NCI-H2107 (cell line): ENCODE data around the gene FTSJ1.

Source experiments
- DNase-seq: peaks from one replicate; lab custom pipeline; 2025; lab: John Stamatoyannopoulos, UW

The FTSJ1 gene

GRCh38 chrX:48470833-48471118 is 5.2 kb upstream of the FTSJ1 start:
- DNase-seq = no peak

DNA sequence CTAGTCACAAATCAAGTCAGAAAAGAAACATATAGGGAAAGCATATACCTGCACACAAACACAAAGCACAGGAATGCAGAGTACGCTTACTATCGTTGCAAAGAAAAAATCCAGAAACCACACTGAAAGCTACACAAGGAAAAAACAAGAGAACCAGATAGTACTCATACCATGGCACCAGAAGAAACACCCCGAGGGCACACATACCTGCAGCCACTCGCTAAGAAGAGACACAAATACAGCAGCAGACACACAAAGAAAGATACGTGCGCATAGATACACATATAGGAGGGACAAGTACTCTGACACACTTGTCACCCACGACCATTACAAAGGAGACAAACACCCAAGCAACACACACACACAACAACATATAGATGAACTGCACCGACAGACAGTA is 4.5 kb upstream of the FTSJ1 start:
- no peak for DNase-seq

GRCh38 chrX:48472225-48472624 is 3.8 kb upstream of the FTSJ1 start:
- DNase-seq = no peak

- DNase-seq = no peak
Measured at GRCh38 chrX:48472851-48473703, 2.9 kb upstream of the FTSJ1 start.

DNA sequence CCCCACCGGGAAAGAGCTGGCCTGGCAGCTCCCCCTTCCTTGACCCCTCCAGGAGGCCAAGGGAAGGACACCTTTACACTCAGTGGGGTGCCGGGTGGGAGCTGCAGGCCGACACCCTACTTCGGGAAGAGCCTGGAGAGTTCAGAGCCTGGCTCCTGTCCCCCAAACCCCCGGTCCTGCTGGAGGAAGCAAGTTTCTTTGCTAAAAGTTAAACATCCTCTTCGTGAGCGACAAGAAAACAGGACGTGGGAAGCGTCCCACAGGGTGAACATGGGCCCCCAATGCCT is 2.4 kb upstream of the FTSJ1 start:
- no peak for DNase-seq

DNA sequence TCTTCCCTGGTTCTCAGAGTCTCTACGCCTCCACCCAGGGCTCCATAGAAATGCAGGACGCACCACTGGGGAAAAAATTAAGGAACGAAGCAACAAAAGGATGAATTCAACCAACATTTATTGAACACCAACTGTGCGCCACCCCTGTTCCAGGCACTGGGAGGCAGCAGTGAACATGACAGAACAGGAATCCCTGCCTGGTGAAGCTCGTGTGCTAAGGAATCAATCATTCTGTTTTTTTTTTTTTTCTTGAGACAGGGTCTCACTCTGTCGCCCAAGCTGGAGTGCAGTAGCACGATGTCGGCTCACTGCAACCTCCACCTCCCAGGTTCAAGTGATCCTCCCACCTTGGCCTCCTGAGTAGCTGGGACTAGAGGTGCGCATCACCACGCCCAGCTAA is 1.9 kb upstream of the FTSJ1 start:
- DNase-seq = no peak

DNA sequence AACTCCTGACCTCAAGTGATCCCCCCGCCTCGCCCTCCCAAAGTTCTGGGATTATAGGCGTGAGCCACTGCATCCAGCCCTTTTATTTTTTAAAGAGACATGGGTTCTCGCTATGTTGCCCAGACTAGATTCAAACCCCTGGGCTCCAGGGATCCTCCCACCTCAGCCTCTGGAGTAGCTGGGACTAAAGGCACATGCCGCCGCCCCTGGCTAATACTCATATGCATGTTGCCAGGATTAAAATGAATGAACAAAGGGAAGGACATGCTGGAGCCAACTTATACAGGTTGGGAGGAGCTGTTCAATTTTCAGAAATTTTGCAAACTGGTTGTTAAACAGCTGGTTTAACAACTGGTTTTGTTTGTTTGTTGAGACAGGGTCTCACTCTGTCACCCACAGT is 1.4 kb upstream of the FTSJ1 start:
- no peak for DNase-seq

DNA sequence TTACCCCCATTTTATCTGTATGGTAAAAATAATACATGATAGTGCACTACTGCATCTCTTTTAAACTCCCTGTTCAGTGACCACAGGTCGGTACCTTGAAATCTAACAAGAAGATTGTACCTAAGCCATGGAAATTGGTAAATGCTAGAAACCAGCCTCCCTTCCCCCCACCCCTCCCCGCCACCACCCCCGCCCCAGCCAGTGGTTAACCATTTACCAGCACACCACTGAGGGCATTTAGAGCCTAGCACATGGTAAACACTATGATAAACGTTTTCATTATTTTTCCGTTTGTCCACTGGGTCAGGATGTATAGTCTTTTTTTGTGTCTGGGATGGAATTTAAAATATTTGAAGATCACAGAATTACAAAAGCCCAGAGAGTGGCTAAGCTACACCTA is 703 bp upstream of the FTSJ1 start:
- DNase-seq = no peak

GRCh38 chrX:48476919-48477318 is 920 bp downstream of the FTSJ1 start:
- no peak for DNase-seq

DNA sequence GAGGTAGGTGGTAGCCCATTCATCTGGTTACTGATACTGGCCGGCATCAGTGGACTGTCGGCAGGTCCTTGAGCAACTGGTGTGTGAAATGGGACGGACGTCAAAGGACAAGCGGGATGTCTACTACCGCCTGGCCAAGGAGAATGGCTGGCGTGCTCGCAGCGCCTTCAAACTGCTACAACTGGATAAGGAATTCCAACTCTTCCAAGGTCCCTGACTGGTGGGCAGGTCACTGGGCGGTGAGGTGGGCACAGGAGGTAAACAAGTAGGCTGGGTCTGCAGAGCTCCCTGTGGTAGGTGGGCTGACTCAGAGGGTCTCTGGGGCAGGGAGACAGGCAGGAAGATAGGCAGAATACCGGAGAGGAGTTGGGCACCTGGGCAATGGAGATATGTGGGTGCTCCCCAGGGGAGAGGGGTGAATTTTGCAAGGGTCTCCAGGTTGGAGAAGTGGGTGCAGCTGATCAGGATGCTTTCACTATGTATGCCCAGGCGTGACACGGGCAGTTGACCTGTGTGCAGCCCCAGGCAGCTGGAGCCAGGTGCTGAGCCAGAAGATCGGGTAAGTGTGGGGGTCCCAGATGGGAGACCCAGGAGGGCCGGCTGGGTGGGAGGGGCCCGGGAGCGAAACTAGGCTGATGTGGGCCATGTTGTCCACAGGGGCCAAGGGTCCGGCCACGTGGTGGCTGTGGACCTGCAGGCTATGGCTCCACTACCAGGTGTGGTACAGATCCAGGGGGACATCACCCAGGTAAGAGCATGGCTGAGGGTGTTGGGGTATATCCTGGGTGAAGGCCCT is 2.2 kb downstream of the FTSJ1 start:
- DNase-seq = no peak

DNA sequence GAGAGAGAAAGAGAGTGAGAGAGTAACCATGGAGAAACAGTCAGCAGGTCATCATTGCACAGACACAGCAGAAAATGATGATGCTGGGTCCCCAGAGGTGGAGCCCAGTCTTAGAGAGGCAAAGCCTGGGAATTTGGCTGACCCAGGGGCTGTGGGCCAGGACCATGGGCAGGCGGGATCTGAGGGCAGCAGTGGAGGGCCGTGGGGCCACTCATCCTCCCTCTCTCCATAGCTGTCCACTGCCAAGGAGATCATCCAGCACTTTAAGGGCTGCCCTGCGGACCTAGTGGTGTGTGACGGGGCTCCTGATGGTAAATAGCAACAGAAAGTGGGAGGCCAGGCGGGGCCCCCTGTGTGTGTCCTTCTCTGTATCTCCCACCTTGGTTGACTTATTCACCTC is 2.8 kb downstream of the FTSJ1 start:
- no peak for DNase-seq

DNA sequence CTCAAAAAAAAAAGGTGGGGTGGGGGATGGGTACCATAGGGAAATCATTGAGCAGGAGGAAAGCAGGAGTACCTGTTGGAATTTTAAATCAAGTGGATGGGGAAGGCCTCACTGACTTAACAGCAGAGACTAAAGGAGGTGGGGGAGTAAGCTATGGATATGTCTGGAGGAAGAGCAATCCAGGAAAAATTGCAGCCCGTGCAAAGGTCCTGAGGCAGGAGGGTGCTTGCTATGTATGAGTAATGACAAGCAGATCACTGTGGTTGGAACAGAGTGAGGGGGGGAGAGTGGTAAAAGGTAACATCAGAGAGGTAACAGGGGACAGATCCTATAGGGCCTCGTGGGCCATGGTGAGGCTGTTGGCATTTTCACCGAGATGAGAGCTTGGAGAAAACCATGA is 4.1 kb downstream of the FTSJ1 start:
- DNase-seq = no peak

DNA sequence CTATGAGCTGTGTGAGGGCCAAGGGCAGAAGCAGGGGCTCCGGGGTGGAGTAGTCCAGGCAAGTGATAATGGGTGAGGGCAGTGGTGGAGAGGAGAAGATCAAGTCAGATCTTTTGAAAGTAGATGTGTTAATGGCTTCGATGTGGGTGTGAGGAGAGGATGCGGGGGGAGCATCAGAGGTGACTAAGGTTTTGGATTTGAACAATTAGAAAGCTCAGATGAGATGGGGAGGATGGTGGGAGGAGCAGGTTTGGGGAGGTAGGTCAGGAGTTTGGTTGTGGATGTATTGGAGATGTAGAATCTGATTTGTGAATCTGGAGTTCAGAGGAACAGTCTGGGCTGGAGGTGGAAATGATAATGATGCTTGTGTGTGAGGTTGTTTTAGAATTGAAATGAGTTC is 4.6 kb downstream of the FTSJ1 start:
- no peak for DNase-seq

DNA sequence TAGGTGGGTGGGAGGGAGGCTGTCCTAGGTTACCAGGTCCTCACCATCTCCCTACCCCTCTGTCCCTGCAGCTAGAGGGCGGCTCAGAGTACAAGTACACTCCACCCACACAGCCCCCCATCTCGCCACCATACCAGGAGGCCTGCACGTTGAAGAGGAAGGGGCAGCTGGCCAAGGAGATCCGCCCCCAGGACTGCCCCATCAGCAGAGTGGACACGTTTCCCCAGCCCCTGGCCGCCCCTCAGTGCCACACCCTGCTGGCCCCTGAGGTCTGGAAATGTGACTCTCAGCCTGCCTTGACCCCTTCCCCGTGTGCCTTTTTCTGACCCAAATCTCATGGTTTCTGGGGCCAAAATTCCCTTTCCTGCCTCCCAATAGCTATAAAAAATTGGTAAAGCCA is 6.5 kb downstream of the FTSJ1 start:
- DNase-seq = no peak

DNA sequence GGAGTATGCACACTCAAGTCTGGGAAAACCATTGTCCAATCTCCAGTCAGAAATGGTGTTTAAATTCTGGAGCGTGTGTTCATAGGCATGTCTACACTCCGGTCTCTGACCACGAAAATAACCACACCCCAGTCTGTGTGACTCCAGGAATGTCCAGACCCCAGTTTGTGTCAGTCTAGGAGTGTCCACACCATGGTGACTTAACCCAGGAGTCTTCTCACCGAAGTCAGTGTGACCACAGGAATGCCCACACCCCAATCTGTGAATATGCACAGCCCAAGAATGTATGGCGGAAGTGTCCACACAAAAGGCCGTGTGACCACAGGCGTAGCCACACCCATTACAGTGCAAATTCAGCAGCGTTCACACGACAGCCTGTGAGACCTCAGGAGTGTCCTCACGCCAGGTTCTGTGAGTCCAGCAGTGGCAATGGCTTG is 11.4 kb downstream of the FTSJ1 start:
- no peak for DNase-seq

- DNase-seq = no peak
Measured at GRCh38 chrX:48488034-48488433, 12.0 kb downstream of the FTSJ1 start.

DNA sequence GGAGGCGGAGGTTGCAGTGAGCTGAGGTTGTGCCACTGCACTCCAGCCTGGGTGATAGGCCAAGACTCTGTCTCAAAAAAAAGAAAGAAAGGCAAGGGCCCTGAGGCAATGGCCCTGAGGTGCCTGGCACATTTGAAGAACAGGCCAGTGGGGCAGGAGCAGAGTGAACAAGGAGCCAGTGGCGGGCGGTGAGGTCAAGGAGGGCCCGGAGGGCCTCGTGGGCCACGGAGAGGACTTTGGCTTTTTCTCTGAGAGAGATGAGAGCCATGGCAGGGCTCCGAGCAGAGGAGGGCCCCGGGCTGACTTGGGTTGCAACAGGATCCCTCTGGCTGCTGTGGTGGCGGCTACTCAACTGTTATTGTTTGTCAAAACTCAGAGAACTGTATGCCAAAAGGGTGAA is 13.3 kb downstream of the FTSJ1 start:
- no peak for DNase-seq

DNA sequence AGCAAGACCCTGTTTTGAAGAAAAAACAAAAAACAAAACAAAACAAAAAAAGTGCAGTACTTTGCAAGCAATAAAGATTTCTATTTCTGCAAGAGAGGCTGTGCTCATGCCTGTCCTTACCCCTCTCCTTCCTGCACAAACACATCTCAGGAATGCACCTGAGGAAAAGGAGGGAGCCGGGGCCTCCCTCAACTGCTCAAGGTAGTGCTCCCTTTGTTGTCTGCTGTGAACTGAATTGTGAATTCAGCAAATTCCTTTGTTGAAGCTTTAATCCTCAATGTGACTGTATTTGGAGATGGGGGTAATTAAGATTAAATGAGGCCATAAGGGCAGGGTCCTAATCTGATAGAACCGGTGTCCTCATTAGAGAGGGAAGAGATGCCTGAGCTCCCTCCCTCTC is 13.9 kb downstream of the FTSJ1 start:
- DNase-seq = no peak

GRCh38 chrX:48490661-48491060 is 14.7 kb downstream of the FTSJ1 start:
- DNase-seq = no peak

- DNase-seq = no peak
Measured at GRCh38 chrX:48491809-48492208, 15.8 kb downstream of the FTSJ1 start.

DNA sequence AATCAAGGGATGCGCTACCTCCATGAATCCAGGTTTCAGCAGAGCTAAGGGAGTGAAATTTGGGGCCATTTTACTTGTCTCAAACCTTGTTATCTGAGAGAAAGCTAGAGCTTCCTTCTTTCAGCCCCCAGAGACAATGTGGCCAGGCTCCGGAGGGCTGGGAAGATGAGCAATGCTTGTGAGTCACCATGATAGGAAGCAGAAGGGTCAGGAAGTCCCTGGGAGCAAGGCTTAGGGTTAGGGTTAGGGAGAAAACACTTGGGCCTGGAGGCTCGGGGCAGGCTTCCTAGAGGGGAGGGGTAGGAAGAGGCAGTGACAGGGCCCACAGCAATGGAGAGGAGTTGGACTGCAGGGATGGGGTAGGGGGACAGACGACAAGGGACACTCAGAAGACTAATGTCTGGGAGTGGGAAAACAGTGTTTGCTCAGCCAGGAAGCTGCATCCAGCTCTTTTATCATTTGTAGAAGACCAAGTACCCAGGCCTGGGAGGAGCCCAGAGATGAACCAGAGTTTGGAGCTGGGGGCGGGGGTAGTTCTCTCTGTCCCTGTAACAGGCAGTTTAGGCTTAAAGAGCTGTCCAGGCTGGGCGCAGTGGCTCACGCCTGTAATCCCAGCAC is 16.4 kb downstream of the FTSJ1 start:
- DNase-seq = no peak

- no peak for DNase-seq
Measured at GRCh38 chrX:48493890-48494364, 17.9 kb downstream of the FTSJ1 start.

- no peak for DNase-seq
Measured at GRCh38 chrX:48496660-48497059, 20.7 kb downstream of the FTSJ1 start.
